Tibial artery (tissue), 4 donors: ENCODE data around the gene GSG1L.

Source experiments
- DNase-seq, 2 donors: peaks; one replicate each; pipeline ENCODE4 v3.0.0-alpha.2; 2019
- H3K27ac ChIP-seq, 2 donors: fragments of 200-600 bp; sonication (generic) in 1 of 2; 1 replicate in 1 of 2; 2 replicates in 1 of 2; pipeline ENCODE4 v1.5.1; 2018 to 2019; ENCODE audit warnings: mild to moderate bottlenecking in 1 of 2
- H3K27me3 ChIP-seq, 2 donors: fragments of 200-600 bp; sonication (generic) in 1 of 2; one replicate each; pipeline versions ENCODE4 v1.5.1 to v1.6.0; 2016 to 2019
- H3K36me3 ChIP-seq, 3 donors: fragments of 200-600 bp; sonication (generic) in 2 of 3; one replicate each; pipeline ENCODE4 v1.5.1; 2016 to 2019; ENCODE audit warnings: mild to moderate bottlenecking in 2 of 3
- H3K4me1 ChIP-seq, 4 donors: fragments of 200-600 bp; sonication (generic) in 2 of 4; 1 replicate in 3 of 4; 2 replicates in 1 of 4; pipeline ENCODE4 v1.5.1; 2016 to 2019
- H3K4me3 ChIP-seq, 2 donors: fragments of 200-600 bp; sonication (generic) in 1 of 2; 1 replicate in 1 of 2; 2 replicates in 1 of 2; pipeline ENCODE4 v1.5.1; 2018 to 2019; ENCODE audit warnings: mild to moderate bottlenecking in 2 of 2
- H3K9me3 ChIP-seq, 3 donors: fragments of 200-600 bp; sonication (generic) in 1 of 3; one replicate each; pipeline ENCODE4 v1.5.1; 2016 to 2019
- intact Hi-C: fragments of 100-400 bp; cut with DNase I; formaldehyde crosslinking; loops from one replicate; pipeline ENCODE4 v1.15.0; 2023; ENCODE audit warnings: low total_unique reads
- TF ChIP-seq, protein P1 (sequence below), 2 experiments: fragments of 200-600 bp in 1 of 2; fragments of 450-650 bp in 1 of 2; IDR thresholded peaks; one replicate each; pipeline ENCODE4 v1.5.1; 2017 to 2019; ENCODE audit warnings: antibody characterized with exemption in 2 of 2, mild to moderate bottlenecking in 1 of 2, moderate library complexity in 1 of 2

GSG1L gene

DNA sequence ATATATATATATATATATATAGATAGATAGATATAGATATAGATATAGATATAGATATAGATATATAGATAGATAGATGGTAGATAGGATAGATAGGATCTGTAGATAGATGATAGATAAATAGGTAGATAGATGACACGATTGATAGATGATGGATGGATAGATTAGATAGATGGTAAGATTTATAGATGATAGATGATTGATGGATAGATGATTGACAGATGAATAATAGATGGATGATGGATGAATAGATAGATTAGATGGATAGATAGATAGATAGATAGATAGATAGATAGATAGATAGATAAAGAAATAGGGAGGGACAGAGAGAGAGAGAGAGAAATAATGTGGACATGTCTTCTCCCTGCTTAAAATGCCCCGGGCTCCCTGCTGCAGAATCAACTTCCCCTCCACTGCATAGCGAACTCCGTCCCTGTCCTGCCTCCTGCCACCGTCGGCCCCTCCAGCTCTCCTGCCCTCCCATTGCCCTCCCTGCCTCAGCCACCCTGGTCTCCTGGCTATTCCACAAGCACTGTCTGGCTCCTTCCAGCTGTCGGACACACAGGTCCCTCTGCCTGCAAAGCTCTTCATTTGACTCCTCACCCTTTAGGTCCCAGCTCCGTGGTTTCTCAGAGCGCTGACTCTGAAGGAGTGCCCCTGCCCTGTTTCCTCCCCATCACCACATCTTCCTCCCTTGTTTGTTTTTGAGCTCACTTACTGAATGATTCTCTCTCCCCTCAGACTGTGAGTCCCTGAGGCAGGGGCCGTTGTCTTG is 259.6 kb downstream of the GSG1L start:
- intact Hi-C loops: no loop called here
- DNase-seq: no peak

GRCh38 chr16:27802664-27803439 is 260.7 kb downstream of the GSG1L start:
- peaks cover 0 to 7% of the 10 kb centered on the region in 2 donors for H3K27me3 ChIP-seq
- no peaks in the 10 kb centered on the region for H3K4me1 ChIP-seq
- DNase-seq: no peak
- H3K27ac ChIP-seq: no peak overlapping the region
- no peaks in the 10 kb centered on the region for H3K9me3 ChIP-seq
- no peak overlapping the region for H3K4me3 ChIP-seq
- H3K36me3 ChIP-seq: no peaks in the 10 kb centered on the region
- intact Hi-C loops: no loop called here
- TF ChIP-seq, protein P1, sequence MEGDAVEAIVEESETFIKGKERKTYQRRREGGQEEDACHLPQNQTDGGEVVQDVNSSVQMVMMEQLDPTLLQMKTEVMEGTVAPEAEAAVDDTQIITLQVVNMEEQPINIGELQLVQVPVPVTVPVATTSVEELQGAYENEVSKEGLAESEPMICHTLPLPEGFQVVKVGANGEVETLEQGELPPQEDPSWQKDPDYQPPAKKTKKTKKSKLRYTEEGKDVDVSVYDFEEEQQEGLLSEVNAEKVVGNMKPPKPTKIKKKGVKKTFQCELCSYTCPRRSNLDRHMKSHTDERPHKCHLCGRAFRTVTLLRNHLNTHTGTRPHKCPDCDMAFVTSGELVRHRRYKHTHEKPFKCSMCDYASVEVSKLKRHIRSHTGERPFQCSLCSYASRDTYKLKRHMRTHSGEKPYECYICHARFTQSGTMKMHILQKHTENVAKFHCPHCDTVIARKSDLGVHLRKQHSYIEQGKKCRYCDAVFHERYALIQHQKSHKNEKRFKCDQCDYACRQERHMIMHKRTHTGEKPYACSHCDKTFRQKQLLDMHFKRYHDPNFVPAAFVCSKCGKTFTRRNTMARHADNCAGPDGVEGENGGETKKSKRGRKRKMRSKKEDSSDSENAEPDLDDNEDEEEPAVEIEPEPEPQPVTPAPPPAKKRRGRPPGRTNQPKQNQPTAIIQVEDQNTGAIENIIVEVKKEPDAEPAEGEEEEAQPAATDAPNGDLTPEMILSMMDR (IDR thresholded peaks at IDR 0.05): no peak

More for the DNA sequence above, 259.6 kb downstream of the GSG1L start:
- no peak overlapping the region for H3K4me3 ChIP-seq
- no peaks in the 10 kb centered on the region for H3K36me3 ChIP-seq
- H3K27me3 ChIP-seq: peaks cover 0 to 7% of the 10 kb centered on the region in 2 donors
- no peak overlapping the region for H3K27ac ChIP-seq
- H3K9me3 ChIP-seq: no peaks in the 10 kb centered on the region
- no peaks in the 10 kb centered on the region for H3K4me1 ChIP-seq
- TF ChIP-seq, protein P1 (IDR thresholded peaks at IDR 0.05): no peak

- intact Hi-C loops: no loop called here
- H3K36me3 ChIP-seq: no peaks in the 10 kb centered on the region
- H3K4me1 ChIP-seq: no peaks in the 10 kb centered on the region
- H3K27me3 ChIP-seq: peaks cover 0 to 7% of the 10 kb centered on the region in 2 donors
- no peaks in the 10 kb centered on the region for H3K9me3 ChIP-seq
- no peak for DNase-seq
- no peak overlapping the region for H3K27ac ChIP-seq
- TF ChIP-seq, protein P1 (IDR thresholded peaks at IDR 0.05): no peak
- H3K4me3 ChIP-seq: no peak overlapping the region
These were observed 262.1 kb downstream of the GSG1L start for GRCh38 chr16:27801289-27801945.

DNA sequence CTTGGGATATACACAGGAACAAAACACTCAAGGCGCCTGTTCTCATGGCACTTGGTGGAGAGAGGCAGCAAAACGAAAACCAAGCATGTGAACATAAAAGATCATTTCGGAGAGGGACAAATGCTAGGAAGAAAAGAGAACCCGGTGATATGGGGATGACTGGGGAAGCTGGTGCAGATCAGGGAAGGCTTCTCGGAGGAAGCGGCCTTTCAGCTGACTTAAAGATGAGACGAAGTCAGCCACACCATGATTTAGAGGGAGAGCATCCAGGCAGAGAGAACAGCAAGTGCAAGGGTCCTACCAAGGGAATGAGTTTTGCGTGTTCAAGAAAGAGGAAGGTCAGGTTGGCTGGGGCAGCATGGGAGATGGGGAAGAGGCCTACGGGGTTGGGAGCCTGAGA is 262.7 kb downstream of the GSG1L start:
- no peaks in the 10 kb centered on the region for H3K4me1 ChIP-seq
- DNase-seq: no peak
- no peak overlapping the region for H3K27ac ChIP-seq
- intact Hi-C loops: no loop called here
- TF ChIP-seq, protein P1 (IDR thresholded peaks at IDR 0.05): no peak
- H3K9me3 ChIP-seq: no peaks in the 10 kb centered on the region
- H3K36me3 ChIP-seq: no peaks in the 10 kb centered on the region
- H3K27me3 ChIP-seq: peaks cover 0 to 7% of the 10 kb centered on the region in 2 donors
- H3K4me3 ChIP-seq: no peak overlapping the region

GRCh38 chr16:27799896-27800295 is 263.6 kb downstream of the GSG1L start:
- TF ChIP-seq, protein P1 (IDR thresholded peaks at IDR 0.05): no peak
- intact Hi-C loops: no loop called here
- Histone ChIP-seq H3K4me3 (no peak overlapping the region), H3K27ac (no peak overlapping the region), H3K36me3 (no peaks in the 10 kb centered on the region), H3K4me1 (no peaks in the 10 kb centered on the region), H3K27me3 (peaks cover 0 to 7% of the 10 kb centered on the region in 2 donors), H3K9me3 (no peaks in the 10 kb centered on the region)
- DNase-seq: no peak
